Keratinocyte (primary cell): ENCODE measurements around the gene CLDN5. TPM values are rescaled to one million over a fixed set of nuclear protein-coding genes. Genes with fewer than 3 reads are reported as not detected.

Experiments
- DNase-seq: peaks from one replicate; pipeline ENCODE4 v3.0.0-alpha.2; 2011; ENCODE audit warnings: low read depth, missing footprints, low spot score
- FAIRE-seq: peaks from 2 replicates; lab custom pipeline; 2011; peaks lifted over from hg19 to GRCh38; lab: Jason Lieb, UNC
- H2AFZ ChIP-seq: 2 replicates; pipeline ENCODE4 v1.6.0; 2012; ENCODE audit warnings: low read length, control low read depth, inconsistent platforms; ENCODE audit not compliant: control insufficient read depth
- H3K27ac ChIP-seq: 2 replicates; pipeline ENCODE4 v1.5.1; 2011; ENCODE audit warnings: low read length; ENCODE audit not compliant: control insufficient read depth, insufficient read depth
- H3K27me3 ChIP-seq: 3 replicates; pipeline ENCODE4 v1.6.0; 2011; ENCODE audit warnings: low read length; ENCODE audit not compliant: control insufficient read depth, insufficient read depth; ENCODE audit errors: extremely low read depth
- H3K36me3 ChIP-seq, 2 experiments: 2 replicates in 1 of 2; 3 replicates in 1 of 2; pipeline ENCODE4 v1.5.1; 2011; ENCODE audit warnings: low read length in 2 of 2, mild to moderate bottlenecking in 1 of 2; ENCODE audit not compliant: control insufficient read depth in 2 of 2, insufficient read depth in 2 of 2; ENCODE audit errors: extremely low read depth in 1 of 2
- H3K4me1 ChIP-seq: 3 replicates; pipeline ENCODE4 v1.5.1; 2011; ENCODE audit warnings: low read length; ENCODE audit not compliant: control insufficient read depth, insufficient read depth; ENCODE audit errors: extremely low read depth
- H3K4me2 ChIP-seq: 3 replicates; pipeline ENCODE4 v1.6.0; 2011; ENCODE audit warnings: low read depth, low read length; ENCODE audit not compliant: control insufficient read depth, insufficient read depth; ENCODE audit errors: extremely low read depth
- H3K4me3 ChIP-seq, 3 experiments: fragments of 200-600 bp in 1 of 3; sonication (generic) in 1 of 3; 2 replicates in 2 of 3; 3 replicates in 1 of 3; pipeline ENCODE4 v1.5.1; 2011 to 2016; ENCODE audit warnings: low read length in 3 of 3, mild to moderate bottlenecking in 3 of 3, control low read depth in 2 of 3, inconsistent platforms in 1 of 3, low read depth in 1 of 3, mixed read lengths in 1 of 3, mixed run types in 1 of 3, moderate library complexity in 1 of 3; ENCODE audit not compliant: control insufficient read depth in 2 of 3, insufficient read depth in 2 of 3; ENCODE audit errors: extremely low read depth in 1 of 3
- H3K79me2 ChIP-seq: 2 replicates; pipeline ENCODE4 v1.6.0; 2012; ENCODE audit warnings: low read length; ENCODE audit not compliant: control insufficient read depth, insufficient read depth
- H3K9ac ChIP-seq: 3 replicates; pipeline ENCODE4 v1.6.0; 2011; ENCODE audit warnings: low read length; ENCODE audit not compliant: control insufficient read depth, insufficient read depth; ENCODE audit errors: extremely low read depth
- H3K9me1 ChIP-seq: 3 replicates; pipeline ENCODE4 v1.6.0; 2011; ENCODE audit warnings: low read length; ENCODE audit not compliant: control insufficient read depth, insufficient read depth; ENCODE audit errors: extremely low read depth
- H3K9me3 ChIP-seq: 2 replicates; pipeline ENCODE4 v1.5.1; 2012; ENCODE audit warnings: low read depth, low read length; ENCODE audit not compliant: control insufficient read depth
- H4K20me1 ChIP-seq: 3 replicates; pipeline ENCODE4 v1.6.0; 2011; ENCODE audit warnings: low read length; ENCODE audit not compliant: control insufficient read depth, insufficient read depth; ENCODE audit errors: extremely low read depth
- EZH2 ChIP-seq: IDR thresholded peaks from one replicate; pipeline ENCODE4 v1.6.1; 2012; ENCODE audit warnings: inconsistent platforms, mild to moderate bottlenecking, low read length, moderate library complexity
- dilution Hi-C: fragments of 300-500 bp; cut with MboI; formaldehyde crosslinking; loops from one replicate; pipeline ENCODE4 v1.7.0; 2020; ENCODE audit warnings: low sequenced_read_pairs; ENCODE audit not compliant: extremely low pct_ligation_motif_present
- polyA plus RNA-seq, 5 experiments: library from polyadenylated mRNA; depleted of rRNA in 3 of 5; stranded (reverse) in 3 of 5; stranded (forward) in 1 of 5; unstranded in 1 of 5; fragments of >200 nt; gene quantifications; 1 replicate in 1 of 5; 2 replicates in 3 of 5; 3 replicates in 1 of 5; pipeline versions ENCODE4 v1.2.1 to v1.2.3, GENCODE V29; 2011 to 2012; ENCODE audit warnings: missing spikeins in 2 of 5, low read depth in 1 of 5, low replicate concordance in 1 of 5
- TF ChIP-seq, protein P1 (sequence below), 3 experiments: IDR thresholded peaks in 1 of 3; conservative IDR thresholded peaks in 1 of 3; optimal IDR thresholded peaks in 1 of 3; 2 replicates in 2 of 3; 3 replicates in 1 of 3; pipeline versions ENCODE3 to v1.5.1; 2011; ENCODE audit warnings: low read length in 3 of 3, mild to moderate bottlenecking in 3 of 3, moderate library complexity in 2 of 3, control low read depth in 1 of 3, inconsistent platforms in 1 of 3; ENCODE audit not compliant: insufficient read depth in 2 of 3; ENCODE audit errors: extremely low read depth in 1 of 3

The CLDN5 gene
- polyA plus RNA-seq, 1 donor (not counting 4 experiments of a cell fraction or from before 2014, with no cell fraction given) = not detected

GRCh38 chr22:19514831-19515565, 9.2 kb downstream of the CLDN5 start:
- no peaks in the 10 kb centered on the region for H4K20me1 ChIP-seq
- H3K4me1 ChIP-seq = peaks cover 7% of the 10 kb centered on the region
- H3K9ac ChIP-seq = no peak overlapping the region
- dilution Hi-C loops = no loop called here
- no peak for FAIRE-seq
- no peak overlapping the region for H2AFZ ChIP-seq
- peaks cover 0 to 26% of the 10 kb centered on the region in 2 experiments for H3K36me3 ChIP-seq
- TF ChIP-seq EZH2 = no peak
- TF ChIP-seq, protein P1, sequence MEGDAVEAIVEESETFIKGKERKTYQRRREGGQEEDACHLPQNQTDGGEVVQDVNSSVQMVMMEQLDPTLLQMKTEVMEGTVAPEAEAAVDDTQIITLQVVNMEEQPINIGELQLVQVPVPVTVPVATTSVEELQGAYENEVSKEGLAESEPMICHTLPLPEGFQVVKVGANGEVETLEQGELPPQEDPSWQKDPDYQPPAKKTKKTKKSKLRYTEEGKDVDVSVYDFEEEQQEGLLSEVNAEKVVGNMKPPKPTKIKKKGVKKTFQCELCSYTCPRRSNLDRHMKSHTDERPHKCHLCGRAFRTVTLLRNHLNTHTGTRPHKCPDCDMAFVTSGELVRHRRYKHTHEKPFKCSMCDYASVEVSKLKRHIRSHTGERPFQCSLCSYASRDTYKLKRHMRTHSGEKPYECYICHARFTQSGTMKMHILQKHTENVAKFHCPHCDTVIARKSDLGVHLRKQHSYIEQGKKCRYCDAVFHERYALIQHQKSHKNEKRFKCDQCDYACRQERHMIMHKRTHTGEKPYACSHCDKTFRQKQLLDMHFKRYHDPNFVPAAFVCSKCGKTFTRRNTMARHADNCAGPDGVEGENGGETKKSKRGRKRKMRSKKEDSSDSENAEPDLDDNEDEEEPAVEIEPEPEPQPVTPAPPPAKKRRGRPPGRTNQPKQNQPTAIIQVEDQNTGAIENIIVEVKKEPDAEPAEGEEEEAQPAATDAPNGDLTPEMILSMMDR (optimal IDR thresholded peaks at IDR 0.05 in 1 of 3, IDR thresholded peaks at IDR 0.05 in 1 of 3, conservative IDR thresholded peaks at IDR 0.05 in 1 of 3; ENCODE audit: extremely low read depth in 1 of 3, insufficient read depth in 2 of 3, low read length in 3 of 3) = no peak
- H3K9me1 ChIP-seq = no peaks in the 10 kb centered on the region
- no peak overlapping the region for H3K4me3 ChIP-seq
- H3K27me3 ChIP-seq = no peaks in the 10 kb centered on the region
- H3K4me2 ChIP-seq = no peak overlapping the region
- H3K27ac ChIP-seq = no peak overlapping the region
- H3K79me2 ChIP-seq = no peaks in the 10 kb centered on the region
- DNase-seq = no peak
- no peaks in the 10 kb centered on the region for H3K9me3 ChIP-seq

DNA sequence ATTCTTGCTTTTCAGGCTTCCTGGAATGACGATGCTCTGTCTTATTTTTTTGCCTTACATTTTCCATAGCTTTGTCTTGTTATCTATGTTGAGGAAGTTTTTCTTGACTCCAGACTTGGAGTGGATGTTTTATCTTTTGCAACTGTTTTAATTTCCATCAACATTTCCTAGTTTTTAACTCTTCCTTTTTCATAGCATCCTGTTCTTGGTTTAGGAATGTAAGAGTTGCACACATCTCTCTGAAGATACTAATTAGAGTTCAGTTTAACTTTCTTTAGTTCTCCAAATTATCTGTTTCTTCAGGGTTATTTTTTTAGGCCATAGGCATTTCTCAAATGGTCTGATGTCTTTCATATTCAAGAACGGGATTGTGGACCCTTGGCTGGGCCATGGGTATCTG, 10.4 kb downstream of the CLDN5 start:
- Histone ChIP-seq H3K4me1 (peaks cover 7% of the 10 kb centered on the region), H3K79me2 (no peaks in the 10 kb centered on the region), H3K36me3 (peaks cover 0 to 24% of the 10 kb centered on the region in 2 experiments), H3K27ac (no peak overlapping the region), H3K4me2 (no peak overlapping the region), H3K9me1 (no peaks in the 10 kb centered on the region), H3K27me3 (no peaks in the 10 kb centered on the region), H4K20me1 (no peaks in the 10 kb centered on the region), H3K9me3 (no peaks in the 10 kb centered on the region), H2AFZ (no peak overlapping the region), H3K9ac (no peak overlapping the region), H3K4me3 (no peak overlapping the region)
- no peak for TF ChIP-seq EZH2
- TF ChIP-seq, protein P1 (optimal IDR thresholded peaks at IDR 0.05 in 1 of 3, IDR thresholded peaks at IDR 0.05 in 1 of 3, conservative IDR thresholded peaks at IDR 0.05 in 1 of 3; ENCODE audit: extremely low read depth in 1 of 3, insufficient read depth in 2 of 3, low read length in 3 of 3) = no peak
- FAIRE-seq = no peak
- DNase-seq = no peak
- dilution Hi-C loops = no loop called here
